SK-N-SH (cell line): ENCODE measurements around the gene ELMOD1. TPM values are rescaled to one million over a fixed set of nuclear protein-coding genes. Genes with fewer than 3 reads are reported as not detected.
A peak's percentile ranks its signal among the peaks of the same experiment; 100 is the strongest.

ENCODE experiments used
- CTCF ChIA-PET: fragments of 300-600, 350-600 bp; formaldehyde crosslinking; extraction: SDS; loops from one replicate; lab custom pipeline; 2021; lab: Yijun Ruan, JAX
- POLR2A ChIA-PET: fragments of 350-600 bp; sonication (Branson Sonifier 250); formaldehyde crosslinking; extraction: SDS; loops from one replicate; lab custom pipeline; 2020; ENCODE audit warnings: antibody characterized with exemption, inconsistent platforms; lab: Yijun Ruan, JAX
- DNase-seq: peaks from one replicate; pipeline ENCODE4 v3.0.0; 2012
- H2AFZ ChIP-seq: fragments of 200-600 bp; sonication (generic); 2 replicates; pipeline ENCODE4 v1.8.1; 2016; ENCODE audit warnings: antibody characterized with exemption, mild to moderate bottlenecking, low read depth
- H3F3A ChIP-seq: fragments of 200-600 bp; sonication (generic); replicated peaks from 2 replicates; pipeline ENCODE3; 2016; ENCODE audit warnings: antibody characterized with exemption, mild to moderate bottlenecking; ENCODE audit not compliant: insufficient read depth
- H3K27ac ChIP-seq, 2 experiments: fragments of 200-500 bp in 1 of 2; fragments of 200-600 bp in 1 of 2; sonication (Bioruptor generic) in 1 of 2; sonication (generic), shearing (Covaris generic) in 1 of 2; 2 replicates each; pipeline versions ENCODE4 v1.5.1 to v1.6.1; 2014 to 2016; ENCODE audit warnings: low read depth in 2 of 2, inconsistent platforms in 1 of 2, low read length in 1 of 2, mild to moderate bottlenecking in 1 of 2, mixed read lengths in 1 of 2
- H3K27me3 ChIP-seq: fragments of 200-600 bp; sonication (generic), shearing (Covaris generic); 2 replicates; pipeline ENCODE4 v1.6.1; 2016; ENCODE audit warnings: mixed run types; ENCODE audit not compliant: insufficient read depth
- H3K36me3 ChIP-seq, 2 experiments: fragments of 200-500 bp in 1 of 2; fragments of 200-600 bp in 1 of 2; sonication (Bioruptor generic) in 1 of 2; sonication (generic) in 1 of 2; replicated peaks in 1 of 2; 2 replicates each; pipeline versions ENCODE3 to v1.5.1; 2014 to 2016; ENCODE audit warnings: low read length in 1 of 2, mild to moderate bottlenecking in 1 of 2; ENCODE audit not compliant: insufficient read depth in 2 of 2, control insufficient read depth in 1 of 2
- H3K4me1 ChIP-seq, 2 experiments: fragments of 200-500 bp in 1 of 2; fragments of 200-600 bp in 1 of 2; sonication (Bioruptor generic) in 1 of 2; sonication (generic), shearing (Covaris generic) in 1 of 2; 2 replicates each; pipeline versions ENCODE4 v1.5.1 to v1.6.1; 2014 to 2016; ENCODE audit warnings: low read depth in 1 of 2, low read length in 1 of 2, mixed run types in 1 of 2; ENCODE audit not compliant: insufficient read depth in 2 of 2, control insufficient read depth in 1 of 2
- H3K4me2 ChIP-seq: fragments of 200-600 bp; sonication (generic), shearing (Covaris generic); 2 replicates; pipeline ENCODE4 v1.6.1; 2017; ENCODE audit warnings: mixed run types
- H3K4me3 ChIP-seq, 2 experiments: fragments of 200-500 bp in 1 of 2; fragments of 200-600 bp in 1 of 2; sonication (Bioruptor generic) in 1 of 2; sonication (generic), shearing (Covaris generic) in 1 of 2; 2 replicates each; pipeline versions ENCODE4 v1.5.1 to v1.8.1; 2014 to 2016; ENCODE audit warnings: low read depth in 2 of 2, inconsistent platforms in 1 of 2, low read length in 1 of 2, mild to moderate bottlenecking in 1 of 2, mixed read lengths in 1 of 2, moderate library complexity in 1 of 2
- H3K79me2 ChIP-seq: fragments of 200-600 bp; sonication (generic); 2 replicates; pipeline ENCODE4 v1.8.1; 2017; ENCODE audit warnings: mild to moderate bottlenecking; ENCODE audit not compliant: insufficient read depth
- H3K9ac ChIP-seq: fragments of 200-600 bp; sonication (generic); 2 replicates; pipeline ENCODE4 v1.6.1; 2017; ENCODE audit warnings: mixed run types
- H3K9me2 ChIP-seq: fragments of 200-600 bp; sonication (generic); 2 replicates; pipeline ENCODE4 v1.6.1; 2017; ENCODE audit warnings: mixed run types
- H3K9me3 ChIP-seq: fragments of 200-600 bp; sonication (generic); 2 replicates; pipeline ENCODE4 v1.6.1; 2017; ENCODE audit warnings: mixed run types, mild to moderate bottlenecking, moderate library complexity
- H4K20me1 ChIP-seq: fragments of 200-600 bp; sonication (generic); 2 replicates; pipeline ENCODE4 v1.6.1; 2017; ENCODE audit warnings: mild to moderate bottlenecking, mixed run types; ENCODE audit not compliant: insufficient read depth
- CHD2 ChIP-seq: fragments of 150-350 bp; IDR thresholded peaks from 2 replicates; pipeline ENCODE4 v1.6.1; 2018; ENCODE audit warnings: low read length; ENCODE audit not compliant: partially characterized antibody
- ELF1 ChIP-seq: IDR thresholded peaks from 2 replicates; pipeline ENCODE4 v1.4.0; 2012
- FOSL2 ChIP-seq: IDR thresholded peaks from 2 replicates; pipeline ENCODE4 v1.4.0; 2012; ENCODE audit warnings: low read depth, mild to moderate bottlenecking, moderate library complexity, borderline replicate concordance
- FOXJ3 ChIP-seq: sonication (generic); formaldehyde crosslinking; IDR thresholded peaks from 2 replicates; pipeline ENCODE4 v1.5.1; 2020; ENCODE audit warnings: mild to moderate bottlenecking, missing genetic modification reagents
- MEF2A ChIP-seq: IDR thresholded peaks from 2 replicates; pipeline ENCODE4 v1.4.0; 2012; ENCODE audit warnings: low read depth, borderline replicate concordance
- PBX3 ChIP-seq: IDR thresholded peaks from 2 replicates; pipeline ENCODE4; 2012
- POLR2AphosphoS5 ChIP-seq: IDR thresholded peaks from 2 replicates; pipeline ENCODE4 v1.6.1; 2012; ENCODE audit warnings: low read depth, low read length
- RFX5 ChIP-seq: IDR thresholded peaks from 2 replicates; pipeline ENCODE4 v1.6.1; 2012; ENCODE audit warnings: mild to moderate bottlenecking, improper control_type of control experiment, low read length
- SIN3A ChIP-seq: IDR thresholded peaks from 2 replicates; pipeline ENCODE4 v1.6.1; 2012; ENCODE audit warnings: low read depth, mild to moderate bottlenecking, low read length, moderate library complexity, borderline replicate concordance
- USF2 ChIP-seq: fragments of 150-350 bp; IDR thresholded peaks from 2 replicates; pipeline ENCODE4 v1.6.1; 2017; ENCODE audit warnings: antibody characterized with exemption, low read length, low read depth, borderline replicate concordance
- WGBS: methylation state at CpG from one replicate; pipeline ENCODE4 v1.1.6; 2017; ENCODE audit warnings: low lambda C conversion rate; 5-methylcytosine and 5-hydroxymethylcytosine counted together
- polyA plus RNA-seq, 3 experiments: library from polyadenylated mRNA; depleted of rRNA; stranded (reverse); fragments of >200 nt; gene quantifications; 2 replicates each; pipeline ENCODE4 v1.2.3, GENCODE V29; 2012
- TF ChIP-seq, protein P1 (sequence below): fragments of 200-600 bp; sonication (generic); IDR thresholded peaks from 2 replicates; pipeline ENCODE4 v1.6.1; 2017; ENCODE audit warnings: antibody characterized with exemption, mild to moderate bottlenecking, moderate library complexity

The ELMOD1 gene
- polyA plus RNA-seq, 1 of the 3 experiments (the other 2 are of a cell fraction) = not detected

DNA sequence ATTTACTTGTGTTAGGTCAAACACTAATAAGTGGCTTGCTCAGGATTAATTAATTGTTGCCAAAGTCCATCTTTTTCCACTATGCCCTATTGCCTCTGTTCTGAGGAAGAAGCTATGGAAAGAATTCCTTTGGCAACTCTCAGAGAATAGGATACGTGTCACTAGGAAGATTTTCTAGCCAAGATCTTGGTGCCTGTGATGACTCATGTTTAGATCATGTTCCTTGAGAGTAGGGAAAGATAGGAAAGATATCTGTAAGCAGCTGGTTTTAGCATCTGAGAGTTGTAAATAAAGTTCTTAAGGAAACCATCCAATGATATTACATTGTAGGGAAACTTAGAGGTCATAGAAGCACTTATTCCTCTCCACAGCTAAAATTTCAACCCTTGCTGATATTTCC is 105.2 kb downstream of the ELMOD1 start (continued):
- TF ChIP-seq, protein P1, sequence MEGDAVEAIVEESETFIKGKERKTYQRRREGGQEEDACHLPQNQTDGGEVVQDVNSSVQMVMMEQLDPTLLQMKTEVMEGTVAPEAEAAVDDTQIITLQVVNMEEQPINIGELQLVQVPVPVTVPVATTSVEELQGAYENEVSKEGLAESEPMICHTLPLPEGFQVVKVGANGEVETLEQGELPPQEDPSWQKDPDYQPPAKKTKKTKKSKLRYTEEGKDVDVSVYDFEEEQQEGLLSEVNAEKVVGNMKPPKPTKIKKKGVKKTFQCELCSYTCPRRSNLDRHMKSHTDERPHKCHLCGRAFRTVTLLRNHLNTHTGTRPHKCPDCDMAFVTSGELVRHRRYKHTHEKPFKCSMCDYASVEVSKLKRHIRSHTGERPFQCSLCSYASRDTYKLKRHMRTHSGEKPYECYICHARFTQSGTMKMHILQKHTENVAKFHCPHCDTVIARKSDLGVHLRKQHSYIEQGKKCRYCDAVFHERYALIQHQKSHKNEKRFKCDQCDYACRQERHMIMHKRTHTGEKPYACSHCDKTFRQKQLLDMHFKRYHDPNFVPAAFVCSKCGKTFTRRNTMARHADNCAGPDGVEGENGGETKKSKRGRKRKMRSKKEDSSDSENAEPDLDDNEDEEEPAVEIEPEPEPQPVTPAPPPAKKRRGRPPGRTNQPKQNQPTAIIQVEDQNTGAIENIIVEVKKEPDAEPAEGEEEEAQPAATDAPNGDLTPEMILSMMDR = no peak
- TF ChIP-seq FOSL2 = peak; percentile 97
- TF ChIP-seq POLR2AphosphoS5 = peak; percentile 63; the same call in 1 of the 2 replicates
- TF ChIP-seq ELF1 = 0 out of 2 replicates have a peak, but pooled peaks have one; percentile 42
- no peak for TF ChIP-seq SIN3A
- no peak for TF ChIP-seq USF2
- TF ChIP-seq, all 33 proteins: peak for 14

GRCh38 chr11:107697291-107697690 is 106.3 kb downstream of the ELMOD1 start:
- Histone ChIP-seq H3K36me3 (no peaks in the 10 kb centered on the region), H3K9me2 (no peaks in the 10 kb centered on the region), H3K4me1 (peaks cover 0 to 9% of the 10 kb centered on the region in 2 experiments; a peak in 1 of 4 replicates), H4K20me1 (no peaks in the 10 kb centered on the region), H3K9ac (no peak overlapping the region), H3F3A (peaks cover 20% of the 10 kb centered on the region), H3K27ac (peak overlapping the region in 1 of 2 experiments; percentile 81; a peak in 1 of 4 replicates), H3K4me3 (no peak overlapping the region), H3K79me2 (no peaks in the 10 kb centered on the region), H3K4me2 (peak overlapping the region; percentile 48; the same call in 1 of the 2 replicates), H3K27me3 (no peaks in the 10 kb centered on the region), H3K9me3 (no peaks in the 10 kb centered on the region), H2AFZ (0 out of 2 replicates have a peak overlapping the region, but pooled peaks have one; percentile 30)
- DNase-seq = no peak
- TF ChIP-seq RFX5 (no peak), FOXJ3 (CRISPR knock-in tag) (no peak), CHD2 (no peak), PBX3 (no peak), MEF2A (no peak)
- POLR2A ChIA-PET = no interaction called here
- CTCF ChIA-PET = interaction anchor here (1.2 to 2.0 kb wide), 4 partner anchors 8 to 148 kb away, joined by 4 to 10 read pairs (median 6); no protein-coding TSS in a partner anchor
- WGBS = 78% methylated on average over 6 of the region's 6 CpGs
